T-helper 1 cell (primary cell): ENCODE results near the gene SLC17A3.
A peak's percentile ranks its signal among the peaks of the same experiment; 100 is the strongest.

Experiments
- DNase-seq, 5 donors: peaks; one replicate each; pipeline ENCODE4 v3.0.0-alpha.2; 2012 to 2020

SLC17A3 gene

GRCh38 chr6:25889877-25890853 is 16.1 kb upstream of the SLC17A3 start:
- DNase-seq: peak in 2 of 5 donors; percentile 5 to 25

GRCh38 chr6:25888626-25889025 is 14.6 kb upstream of the SLC17A3 start:
- DNase-seq: no peak

GRCh38 chr6:25886066-25886465 is 12.0 kb upstream of the SLC17A3 start:
- DNase-seq: no peak

- DNase-seq: no peak
Observed at GRCh38 chr6:25883991-25884390, 9.9 kb upstream of the SLC17A3 start.

GRCh38 chr6:25883536-25883935 is 9.5 kb upstream of the SLC17A3 start:
- DNase-seq: no peak

- peak in 4 of 5 donors; percentile 8 to 57 (median 36) for DNase-seq
Observed at GRCh38 chr6:25882051-25882496, 8.0 kb upstream of the SLC17A3 start.

- no peak for DNase-seq
Observed at GRCh38 chr6:25880601-25881000, 6.6 kb upstream of the SLC17A3 start.

GRCh38 chr6:25878721-25879322 is 4.8 kb upstream of the SLC17A3 start:
- no peak for DNase-seq

GRCh38 chr6:25875926-25876602 is 2.0 kb upstream of the SLC17A3 start:
- DNase-seq: no peak

GRCh38 chr6:25875563-25875905 is 1.5 kb upstream of the SLC17A3 start:
- no peak for DNase-seq

GRCh38 chr6:25874822-25875562 is 949 bp upstream of the SLC17A3 start:
- DNase-seq: peak in 1 of 5 donors; percentile 66

GRCh38 chr6:25872814-25873213 is 1.2 kb downstream of the SLC17A3 start:
- DNase-seq: peak in 1 of 5 donors; percentile 17

- no peak for DNase-seq
Observed at GRCh38 chr6:25869840-25870239, 4.2 kb downstream of the SLC17A3 start.

GRCh38 chr6:25868436-25869183 is 5.4 kb downstream of the SLC17A3 start:
- DNase-seq: no peak

GRCh38 chr6:25866011-25866410 is 8.0 kb downstream of the SLC17A3 start:
- DNase-seq: peak in 3 of 5 donors; percentile 13 to 66 (median 21)

- DNase-seq: no peak
Observed at GRCh38 chr6:25863360-25863759, 10.7 kb downstream of the SLC17A3 start.

- DNase-seq: no peak
Observed at GRCh38 chr6:25862199-25862598, 11.8 kb downstream of the SLC17A3 start.

- no peak for DNase-seq
Observed at GRCh38 chr6:25852756-25853155, 21.3 kb downstream of the SLC17A3 start.

GRCh38 chr6:25851961-25852360 is 22.1 kb downstream of the SLC17A3 start:
- DNase-seq: no peak

- no peak for DNase-seq
Observed at GRCh38 chr6:25844518-25844917, 29.5 kb downstream of the SLC17A3 start.

- peak in 1 of 5 donors; percentile 28 for DNase-seq
Observed at GRCh38 chr6:25842526-25842925, 31.5 kb downstream of the SLC17A3 start.
